Effector memory CD8-positive, alpha-beta T cell (primary cell): ENCODE measurements around the gene MED6.
A peak's percentile ranks its signal among the peaks of the same experiment; 100 is the strongest.

Experiments used
- ATAC-seq: fragments of 150-1000 bp; cut with Tn5 transposase; replicated peaks from 2 replicates; pipeline ENCODE4 v1.10.0; 2021; ENCODE audit warnings: mild to moderate bottlenecking, moderate library complexity
- DNase-seq, 3 experiments: peaks; one replicate each; pipeline ENCODE4 v3.0.0; 2021
- H3K27ac Mint-ChIP-seq, 2 donors: one replicate each; pipeline ENCODE4 v1.8.0; 2022; ENCODE audit warnings: mild to moderate bottlenecking in 2 of 2, mixed read lengths in 2 of 2, moderate library complexity in 2 of 2
- H3K27me3 Mint-ChIP-seq, 2 donors: one replicate each; pipeline ENCODE4 v1.8.0; 2022; ENCODE audit warnings: mixed read lengths in 2 of 2
- H3K36me3 Mint-ChIP-seq: one replicate; pipeline ENCODE4 v1.8.0; 2022; ENCODE audit warnings: mild to moderate bottlenecking, moderate library complexity, mixed read lengths; ENCODE audit not compliant: insufficient read depth
- H3K4me1 Mint-ChIP-seq, 2 donors: one replicate each; pipeline ENCODE4 v1.8.0; 2022; ENCODE audit warnings: low read depth in 2 of 2, mixed read lengths in 2 of 2
- H3K4me3 Mint-ChIP-seq, 2 donors: one replicate each; pipeline ENCODE4 v1.8.0; 2022; ENCODE audit warnings: mild to moderate bottlenecking in 2 of 2, mixed read lengths in 2 of 2, moderate library complexity in 2 of 2
- H3K9me3 Mint-ChIP-seq, 2 donors: one replicate each; pipeline ENCODE4 v1.8.0; 2022; ENCODE audit warnings: mixed read lengths in 2 of 2

Gene MED6

GRCh38 chr14:70624972-70625371 is 24.5 kb upstream of the MED6 start:
- Mint-ChIP-seq H3K4me3 (no peak overlapping the region), H3K27ac (no peak overlapping the region), H3K36me3 (no peaks in the 10 kb centered on the region), H3K27me3 (peaks cover 0 to 24% of the 10 kb centered on the region in 2 donors), H3K9me3 (peaks cover 0 to 7% of the 10 kb centered on the region in 2 donors), H3K4me1 (no peaks in the 10 kb centered on the region)
- ATAC-seq (no peak), DNase-seq (no peak)

GRCh38 chr14:70622111-70622712 is 21.8 kb upstream of the MED6 start:
- no peak overlapping the region for H3K27ac Mint-ChIP-seq
- ATAC-seq (peak; percentile 77), DNase-seq (peak; percentile 43 to 63 (median 47))
- H3K36me3 Mint-ChIP-seq, result no peaks in the 10 kb centered on the region
- peaks cover 0 to 7% of the 10 kb centered on the region in 2 donors for H3K9me3 Mint-ChIP-seq
- H3K27me3 Mint-ChIP-seq, result peaks cover 0 to 18% of the 10 kb centered on the region in 2 donors
- no peaks in the 10 kb centered on the region for H3K4me1 Mint-ChIP-seq
- H3K4me3 Mint-ChIP-seq, result no peak overlapping the region

GRCh38 chr14:70619708-70620107 is 19.3 kb upstream of the MED6 start:
- H3K36me3 Mint-ChIP-seq, result no peaks in the 10 kb centered on the region
- no peaks in the 10 kb centered on the region for H3K9me3 Mint-ChIP-seq
- H3K4me3 Mint-ChIP-seq, result no peak overlapping the region
- no peak for ATAC-seq
- no peak for DNase-seq
- H3K27ac Mint-ChIP-seq, result no peak overlapping the region
- H3K4me1 Mint-ChIP-seq, result no peaks in the 10 kb centered on the region
- H3K27me3 Mint-ChIP-seq, result peaks cover 0 to 6% of the 10 kb centered on the region in 2 donors

- DNase-seq (no peak), ATAC-seq (no peak)
- no peaks in the 10 kb centered on the region for H3K36me3 Mint-ChIP-seq
- H3K4me1 Mint-ChIP-seq, result no peaks in the 10 kb centered on the region
- H3K4me3 Mint-ChIP-seq, result no peak overlapping the region
- H3K9me3 Mint-ChIP-seq, result no peaks in the 10 kb centered on the region
- H3K27me3 Mint-ChIP-seq, result peaks cover 0 to 10% of the 10 kb centered on the region in 2 donors
- no peak overlapping the region for H3K27ac Mint-ChIP-seq
Measured at GRCh38 chr14:70618314-70618713, 17.9 kb upstream of the MED6 start.

GRCh38 chr14:70616646-70617045 is 16.2 kb upstream of the MED6 start:
- Mint-ChIP-seq H3K36me3 (no peaks in the 10 kb centered on the region), H3K4me1 (no peaks in the 10 kb centered on the region), H3K27ac (no peak overlapping the region), H3K27me3 (peaks cover 0 to 4% of the 10 kb centered on the region in 2 donors), H3K9me3 (no peaks in the 10 kb centered on the region), H3K4me3 (no peak overlapping the region)
- no peak for DNase-seq
- ATAC-seq, result no peak

GRCh38 chr14:70611216-70611615 is 10.8 kb upstream of the MED6 start:
- DNase-seq (no peak), ATAC-seq (no peak)
- Mint-ChIP-seq H3K4me1 (no peaks in the 10 kb centered on the region), H3K27me3 (peaks cover 20 to 29% of the 10 kb centered on the region in 2 donors), H3K27ac (no peak overlapping the region), H3K9me3 (no peaks in the 10 kb centered on the region), H3K4me3 (no peak overlapping the region), H3K36me3 (no peaks in the 10 kb centered on the region)

GRCh38 chr14:70602254-70602653 is 1.8 kb upstream of the MED6 start:
- Mint-ChIP-seq H3K9me3 (no peaks in the 10 kb centered on the region), H3K4me3 (peak overlapping the region in 1 of 2 donors; percentile 7), H3K36me3 (peaks cover 16% of the 10 kb centered on the region), H3K4me1 (peaks cover 20 to 30% of the 10 kb centered on the region in 2 donors), H3K27me3 (peaks cover 16 to 18% of the 10 kb centered on the region in 2 donors), H3K27ac (no peak overlapping the region)
- ATAC-seq (no peak), DNase-seq (no peak)

GRCh38 chr14:70601162-70601561 is 707 bp upstream of the MED6 start:
- peaks cover 20 to 30% of the 10 kb centered on the region in 2 donors for H3K4me1 Mint-ChIP-seq
- H3K36me3 Mint-ChIP-seq, result peaks cover 21% of the 10 kb centered on the region
- ATAC-seq (no peak), DNase-seq (no peak)
- no peaks in the 10 kb centered on the region for H3K9me3 Mint-ChIP-seq
- peaks cover 6 to 9% of the 10 kb centered on the region in 2 donors for H3K27me3 Mint-ChIP-seq
- H3K4me3 Mint-ChIP-seq, result peak overlapping the region; percentile 97 to 98
- peak overlapping the region; percentile 98 for H3K27ac Mint-ChIP-seq

- peaks cover 22 to 34% of the 10 kb centered on the region in 2 donors for H3K4me1 Mint-ChIP-seq
- H3K27ac Mint-ChIP-seq, result peak overlapping the region in 1 of 2 donors; percentile 98
- H3K4me3 Mint-ChIP-seq, result peak overlapping the region; percentile 97 to 98
- peaks cover 0 to 6% of the 10 kb centered on the region in 2 donors for H3K27me3 Mint-ChIP-seq
- H3K9me3 Mint-ChIP-seq, result no peaks in the 10 kb centered on the region
- DNase-seq (no peak), ATAC-seq (no peak)
- H3K36me3 Mint-ChIP-seq, result peaks cover 38% of the 10 kb centered on the region
Measured at GRCh38 chr14:70599345-70599744, 1.1 kb downstream of the MED6 start.

- no peak for DNase-seq
- no peaks in the 10 kb centered on the region for H3K9me3 Mint-ChIP-seq
- no peak overlapping the region for H3K27ac Mint-ChIP-seq
- H3K4me3 Mint-ChIP-seq, result peak overlapping the region in 1 of 2 donors; percentile 17
- peaks cover 22 to 36% of the 10 kb centered on the region in 2 donors for H3K4me1 Mint-ChIP-seq
- ATAC-seq, result no peak
- H3K36me3 Mint-ChIP-seq, result peaks cover 48% of the 10 kb centered on the region
- H3K27me3 Mint-ChIP-seq, result peaks cover 0 to 6% of the 10 kb centered on the region in 2 donors
Measured at GRCh38 chr14:70597731-70598130, 2.7 kb downstream of the MED6 start.

- no peak overlapping the region for H3K27ac Mint-ChIP-seq
- no peak overlapping the region for H3K4me3 Mint-ChIP-seq
- peaks cover 63% of the 10 kb centered on the region for H3K36me3 Mint-ChIP-seq
- peaks cover 20 to 31% of the 10 kb centered on the region in 2 donors for H3K4me1 Mint-ChIP-seq
- no peaks in the 10 kb centered on the region for H3K9me3 Mint-ChIP-seq
- no peaks in the 10 kb centered on the region for H3K27me3 Mint-ChIP-seq
- no peak for ATAC-seq
- no peak for DNase-seq
Measured at GRCh38 chr14:70595443-70596185, 4.8 kb downstream of the MED6 start.

GRCh38 chr14:70594461-70594860 is 6.0 kb downstream of the MED6 start:
- Mint-ChIP-seq H3K36me3 (peaks cover 69% of the 10 kb centered on the region), H3K27ac (peak overlapping the region in 1 of 2 donors; percentile 29), H3K4me1 (peaks cover 11 to 26% of the 10 kb centered on the region in 2 donors), H3K9me3 (no peaks in the 10 kb centered on the region), H3K27me3 (no peaks in the 10 kb centered on the region), H3K4me3 (no peak overlapping the region)
- no peak for DNase-seq
- ATAC-seq, result no peak

- peaks cover 75% of the 10 kb centered on the region for H3K36me3 Mint-ChIP-seq
- H3K4me1 Mint-ChIP-seq, result peaks cover 3 to 9% of the 10 kb centered on the region in 2 donors
- H3K27ac Mint-ChIP-seq, result peak overlapping the region in 1 of 2 donors; percentile 44
- ATAC-seq, result no peak
- DNase-seq, result no peak
- H3K4me3 Mint-ChIP-seq, result no peak overlapping the region
- H3K27me3 Mint-ChIP-seq, result no peaks in the 10 kb centered on the region
- no peaks in the 10 kb centered on the region for H3K9me3 Mint-ChIP-seq
Measured at GRCh38 chr14:70585231-70585630, 15.2 kb downstream of the MED6 start.

- H3K27me3 Mint-ChIP-seq, result no peaks in the 10 kb centered on the region
Measured at GRCh38 chr14:70576891-70577290, 23.6 kb downstream of the MED6 start.

More at GRCh38 chr14:70576891-70577290, 23.6 kb downstream of the MED6 start:
- Mint-ChIP-seq H3K36me3 (peaks cover 23% of the 10 kb centered on the region), H3K9me3 (no peaks in the 10 kb centered on the region), H3K27ac (no peak overlapping the region), H3K4me3 (no peak overlapping the region), H3K4me1 (peaks cover 4% of the 10 kb centered on the region in 2 donors)
- DNase-seq, result no peak
- ATAC-seq, result no peak
